Activated T-cell treated with anti-CD3 and anti-CD28 coated beads, Interleukin-2, amount 50 U/mL, for 72 hours (primary cell): Measurements from ENCODE around the gene PGBD5. TPM values are rescaled to one million over a fixed set of nuclear protein-coding genes. Genes with fewer than 3 reads are reported as not detected.

Experiments
- ATAC-seq, 2 donors: fragments of 150-1000 bp; cut with Tn5 transposase; replicated peaks in 1 of 2; 2 replicates each; pipeline ENCODE4 v1.10.0; 2021; ENCODE audit warnings: moderate library complexity in 2 of 2, mild to moderate bottlenecking in 1 of 2
- DNase-seq, 2 donors: peaks; one replicate each; pipeline ENCODE4 v3.0.0; 2021 to 2022; ENCODE audit warnings: mixed read lengths in 1 of 2
- H3K27ac Mint-ChIP-seq: one replicate; pipeline ENCODE4 v1.8.0; 2022; ENCODE audit warnings: mild to moderate bottlenecking, moderate library complexity, mixed read lengths
- H3K27me3 Mint-ChIP-seq: one replicate; pipeline ENCODE4 v1.8.0; 2022; ENCODE audit warnings: low read depth, mixed read lengths
- H3K36me3 Mint-ChIP-seq, 2 donors: one replicate each; pipeline ENCODE4 v1.8.0; 2022; ENCODE audit warnings: mixed read lengths in 2 of 2, mild to moderate bottlenecking in 1 of 2; ENCODE audit not compliant: insufficient read depth in 2 of 2
- H3K4me1 Mint-ChIP-seq: one replicate; pipeline ENCODE4 v1.8.0; 2022; ENCODE audit warnings: low read depth, mixed read lengths
- H3K4me3 Mint-ChIP-seq, 2 donors: one replicate each; pipeline ENCODE4 v1.8.0; 2022; ENCODE audit warnings: mild to moderate bottlenecking in 2 of 2, mixed read lengths in 2 of 2, moderate library complexity in 2 of 2
- H3K9me3 Mint-ChIP-seq, 2 donors: one replicate each; pipeline ENCODE4 v1.8.0; 2022; ENCODE audit warnings: mixed read lengths in 2 of 2
- total RNA-seq, 2 donors: library from RNA; stranded (reverse); gene quantifications; one replicate each; pipeline ENCODE4 v1.2.3, GENCODE V29; 2022

The PGBD5 gene
- total RNA-seq, 2 donors from 2014 or later = 0.12 TPM; not detected in 1

- Mint-ChIP-seq H3K36me3 (no peaks in the 10 kb centered on the region), H3K27ac (no peak overlapping the region)
- ATAC-seq = no peak
Observed at GRCh38 chr1:230441183-230442029, 15.3 kb upstream of the PGBD5 start.

GRCh38 chr1:230435108-230435507 is 9.0 kb upstream of the PGBD5 start:
- peaks cover 0 to 3% of the 10 kb centered on the region in 2 donors for H3K9me3 Mint-ChIP-seq
- DNase-seq = no peak
- H3K27me3 Mint-ChIP-seq = peaks cover 15% of the 10 kb centered on the region
- H3K36me3 Mint-ChIP-seq = no peaks in the 10 kb centered on the region
- H3K27ac Mint-ChIP-seq = no peak overlapping the region
- H3K4me1 Mint-ChIP-seq = no peaks in the 10 kb centered on the region
- no peak overlapping the region for H3K4me3 Mint-ChIP-seq
- no peak for ATAC-seq

More at GRCh38 chr1:230441183-230442029, 15.3 kb upstream of the PGBD5 start:
- H3K4me3 Mint-ChIP-seq = no peak overlapping the region
- DNase-seq = no peak
- peaks cover 0 to 3% of the 10 kb centered on the region in 2 donors for H3K9me3 Mint-ChIP-seq
- H3K4me1 Mint-ChIP-seq = no peaks in the 10 kb centered on the region
- peaks cover 17% of the 10 kb centered on the region for H3K27me3 Mint-ChIP-seq

- ATAC-seq (no peak), DNase-seq (no peak)
- H3K36me3 Mint-ChIP-seq = peaks cover 4% of the 10 kb centered on the region in 2 donors
- H3K4me3 Mint-ChIP-seq = no peak overlapping the region
- peaks cover 22% of the 10 kb centered on the region for H3K27me3 Mint-ChIP-seq
- no peak overlapping the region for H3K27ac Mint-ChIP-seq
- peaks cover 4% of the 10 kb centered on the region for H3K4me1 Mint-ChIP-seq
- no peaks in the 10 kb centered on the region for H3K9me3 Mint-ChIP-seq
Observed at GRCh38 chr1:230431527-230431926, 5.4 kb upstream of the PGBD5 start.

- H3K27me3 Mint-ChIP-seq = peaks cover 22% of the 10 kb centered on the region
- H3K9me3 Mint-ChIP-seq = no peaks in the 10 kb centered on the region
- ATAC-seq (no peak), DNase-seq (no peak)
- peaks cover 4% of the 10 kb centered on the region for H3K4me1 Mint-ChIP-seq
- H3K27ac Mint-ChIP-seq = no peak overlapping the region
- H3K4me3 Mint-ChIP-seq = no peak overlapping the region
- H3K36me3 Mint-ChIP-seq = peaks cover 4% of the 10 kb centered on the region in 2 donors
Observed at GRCh38 chr1:230430499-230430898, 4.4 kb upstream of the PGBD5 start.

- no peak overlapping the region for H3K4me3 Mint-ChIP-seq
- no peak overlapping the region for H3K27ac Mint-ChIP-seq
- ATAC-seq (no peak), DNase-seq (no peak)
- H3K4me1 Mint-ChIP-seq = peaks cover 13% of the 10 kb centered on the region
- H3K27me3 Mint-ChIP-seq = peaks cover 28% of the 10 kb centered on the region
- H3K9me3 Mint-ChIP-seq = no peaks in the 10 kb centered on the region
- peaks cover 4% of the 10 kb centered on the region in 2 donors for H3K36me3 Mint-ChIP-seq
Observed at GRCh38 chr1:230429067-230429735, 3.1 kb upstream of the PGBD5 start.

- Mint-ChIP-seq H3K9me3 (no peaks in the 10 kb centered on the region), H3K4me1 (peaks cover 13% of the 10 kb centered on the region), H3K4me3 (no peak overlapping the region), H3K27ac (no peak overlapping the region), H3K27me3 (peaks cover 40% of the 10 kb centered on the region), H3K36me3 (peaks cover 4% of the 10 kb centered on the region in 2 donors)
- ATAC-seq (no peak), DNase-seq (no peak)
Observed at GRCh38 chr1:230427981-230428380, 1.8 kb upstream of the PGBD5 start.

- no peak overlapping the region for H3K27ac Mint-ChIP-seq
- peaks cover 4% of the 10 kb centered on the region in 2 donors for H3K36me3 Mint-ChIP-seq
- peaks cover 13% of the 10 kb centered on the region for H3K4me1 Mint-ChIP-seq
- peaks cover 47% of the 10 kb centered on the region for H3K27me3 Mint-ChIP-seq
- peak overlapping the region; percentile 67 to 78 for H3K4me3 Mint-ChIP-seq
- ATAC-seq (no peak), DNase-seq (no peak)
- no peaks in the 10 kb centered on the region for H3K9me3 Mint-ChIP-seq
Observed at GRCh38 chr1:230427094-230427876, 1.2 kb upstream of the PGBD5 start.

GRCh38 chr1:230425252-230426091 is 660 bp downstream of the PGBD5 start:
- Mint-ChIP-seq H3K36me3 (peaks cover 4% of the 10 kb centered on the region in 2 donors), H3K4me3 (peak overlapping the region; percentile 51 to 71), H3K27ac (no peak overlapping the region), H3K9me3 (no peaks in the 10 kb centered on the region), H3K27me3 (peaks cover 58% of the 10 kb centered on the region), H3K4me1 (peaks cover 17% of the 10 kb centered on the region)
- DNase-seq = no peak
- no peak for ATAC-seq

- no peak for DNase-seq
- no peak for ATAC-seq
- Mint-ChIP-seq H3K27me3 (peaks cover 66% of the 10 kb centered on the region), H3K27ac (no peak overlapping the region), H3K9me3 (no peaks in the 10 kb centered on the region), H3K4me3 (peak overlapping the region; percentile 51 to 71), H3K4me1 (peaks cover 17% of the 10 kb centered on the region), H3K36me3 (peaks cover 4% of the 10 kb centered on the region in 2 donors)
Observed at GRCh38 chr1:230424391-230425251, 1.5 kb downstream of the PGBD5 start.

- DNase-seq (no peak), ATAC-seq (no peak)
- H3K4me1 Mint-ChIP-seq = peaks cover 17% of the 10 kb centered on the region
- peaks cover 72% of the 10 kb centered on the region for H3K27me3 Mint-ChIP-seq
- no peak overlapping the region for H3K27ac Mint-ChIP-seq
- no peak overlapping the region for H3K4me3 Mint-ChIP-seq
- no peaks in the 10 kb centered on the region for H3K9me3 Mint-ChIP-seq
- peaks cover 4 to 5% of the 10 kb centered on the region in 2 donors for H3K36me3 Mint-ChIP-seq
Observed at GRCh38 chr1:230423951-230424350, 2.2 kb downstream of the PGBD5 start.

GRCh38 chr1:230423261-230423660 is 2.9 kb downstream of the PGBD5 start:
- no peak overlapping the region for H3K27ac Mint-ChIP-seq
- peaks cover 4 to 6% of the 10 kb centered on the region in 2 donors for H3K36me3 Mint-ChIP-seq
- H3K9me3 Mint-ChIP-seq = no peaks in the 10 kb centered on the region
- peaks cover 17% of the 10 kb centered on the region for H3K4me1 Mint-ChIP-seq
- peaks cover 77% of the 10 kb centered on the region for H3K27me3 Mint-ChIP-seq
- ATAC-seq = no peak
- H3K4me3 Mint-ChIP-seq = no peak overlapping the region
- DNase-seq = no peak
